ENCODE data around the gene SCO1. TPM values are rescaled to one million over a fixed set of nuclear protein-coding genes. Genes with fewer than 3 reads are reported as not detected.
A peak's percentile ranks its signal among the peaks of the same experiment; 100 is the strongest.
"Not testable (repeated sequence)": the region's sequence is repeated elsewhere in the genome, so short reads cannot be mapped to it uniquely, and the experiment has no call there.

The SCO1 gene
- total RNA-seq, 4 donors from 2014 or later: 11.3 to 33.8 (median 16.2) TPM

DNA sequence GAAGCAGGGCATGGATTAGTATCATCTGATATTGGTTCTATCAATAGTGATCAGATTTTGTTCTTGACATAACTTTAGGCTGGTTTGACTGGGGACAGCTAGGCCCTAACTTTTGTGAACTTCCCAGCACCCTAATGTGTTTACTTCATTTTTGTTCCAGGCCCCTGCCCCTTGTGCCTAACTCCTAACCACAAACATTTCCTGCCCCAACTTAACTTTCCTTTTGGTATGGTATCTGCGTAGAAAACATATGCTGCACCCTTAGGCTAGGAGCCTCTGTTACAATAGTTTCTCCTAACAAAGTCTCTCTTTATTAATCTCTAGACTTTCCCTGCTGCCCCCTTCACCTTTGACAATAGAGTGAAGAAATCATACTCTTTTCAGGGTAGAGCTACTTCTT, 2.5 kb upstream of the SCO1 start:
- TF ChIP-seq, protein P1, sequence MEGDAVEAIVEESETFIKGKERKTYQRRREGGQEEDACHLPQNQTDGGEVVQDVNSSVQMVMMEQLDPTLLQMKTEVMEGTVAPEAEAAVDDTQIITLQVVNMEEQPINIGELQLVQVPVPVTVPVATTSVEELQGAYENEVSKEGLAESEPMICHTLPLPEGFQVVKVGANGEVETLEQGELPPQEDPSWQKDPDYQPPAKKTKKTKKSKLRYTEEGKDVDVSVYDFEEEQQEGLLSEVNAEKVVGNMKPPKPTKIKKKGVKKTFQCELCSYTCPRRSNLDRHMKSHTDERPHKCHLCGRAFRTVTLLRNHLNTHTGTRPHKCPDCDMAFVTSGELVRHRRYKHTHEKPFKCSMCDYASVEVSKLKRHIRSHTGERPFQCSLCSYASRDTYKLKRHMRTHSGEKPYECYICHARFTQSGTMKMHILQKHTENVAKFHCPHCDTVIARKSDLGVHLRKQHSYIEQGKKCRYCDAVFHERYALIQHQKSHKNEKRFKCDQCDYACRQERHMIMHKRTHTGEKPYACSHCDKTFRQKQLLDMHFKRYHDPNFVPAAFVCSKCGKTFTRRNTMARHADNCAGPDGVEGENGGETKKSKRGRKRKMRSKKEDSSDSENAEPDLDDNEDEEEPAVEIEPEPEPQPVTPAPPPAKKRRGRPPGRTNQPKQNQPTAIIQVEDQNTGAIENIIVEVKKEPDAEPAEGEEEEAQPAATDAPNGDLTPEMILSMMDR (IDR thresholded peaks at IDR 0.05): no peak
- no peak for TF ChIP-seq POLR2A (IDR thresholded peaks at IDR 0.05)
- no peak overlapping the region for H3K4me3 ChIP-seq (ENCODE audit: low read depth, poor library complexity, severe bottlenecking)
- no peak for DNase-seq (ENCODE audit: low spot score in 2 of 2)
- 79 to 100% methylated on average over 1 of the region's 1 CpG for WGBS, 2 donors
- intact Hi-C loops (cut with DNase I; ENCODE audit: low total_unique reads): no loop called here

GRCh38 chr17:10698096-10698818, 924 bp upstream of the SCO1 start:
- intact Hi-C loops (cut with DNase I; ENCODE audit: low total_unique reads): no loop called here
- peak overlapping the region; percentile 97 for H3K4me3 ChIP-seq (ENCODE audit: low read depth, poor library complexity, severe bottlenecking)
- no peak for TF ChIP-seq POLR2A (IDR thresholded peaks at IDR 0.05)
- TF ChIP-seq, protein P1 (IDR thresholded peaks at IDR 0.05): no peak
- DNase-seq (ENCODE audit: low spot score in 2 of 2): no peak
- WGBS, 2 donors: 5 to 9% methylated on average over 18 of the region's 18 CpGs

DNA sequence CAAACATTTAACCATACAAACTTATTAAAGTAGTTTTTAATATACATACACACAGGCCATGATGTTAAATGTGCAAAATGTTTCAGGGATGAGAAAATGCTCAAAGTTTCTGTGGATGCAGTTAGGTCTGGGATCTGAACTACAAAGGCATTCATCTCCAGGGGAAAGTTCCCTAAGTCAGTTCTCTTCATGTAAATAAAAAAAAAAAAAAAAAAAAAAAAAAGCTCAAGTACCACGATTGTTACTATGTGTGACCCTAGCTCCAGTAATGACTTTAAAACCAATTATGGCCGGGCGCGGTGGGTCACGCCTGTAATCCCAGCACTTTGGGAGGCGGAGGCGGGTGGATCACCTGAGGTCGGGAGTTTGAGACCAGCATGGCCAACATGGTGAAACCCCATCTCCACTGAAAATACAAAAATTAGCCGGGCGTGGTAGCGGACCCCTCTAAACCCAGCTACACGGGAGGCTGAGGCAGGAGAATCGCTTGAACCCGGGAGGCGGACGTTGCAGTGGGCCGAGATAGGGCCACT, 1.4 kb downstream of the SCO1 start:
- intact Hi-C loops (cut with DNase I; ENCODE audit: low total_unique reads); DNase-seq (ENCODE audit: low spot score in 2 of 2); H3K4me3 ChIP-seq (ENCODE audit: low read depth, poor library complexity, severe bottlenecking): not testable (repeated sequence)
- 89 to 90% methylated on average over 17 of the region's 17 CpGs for WGBS, 2 donors

DNA sequence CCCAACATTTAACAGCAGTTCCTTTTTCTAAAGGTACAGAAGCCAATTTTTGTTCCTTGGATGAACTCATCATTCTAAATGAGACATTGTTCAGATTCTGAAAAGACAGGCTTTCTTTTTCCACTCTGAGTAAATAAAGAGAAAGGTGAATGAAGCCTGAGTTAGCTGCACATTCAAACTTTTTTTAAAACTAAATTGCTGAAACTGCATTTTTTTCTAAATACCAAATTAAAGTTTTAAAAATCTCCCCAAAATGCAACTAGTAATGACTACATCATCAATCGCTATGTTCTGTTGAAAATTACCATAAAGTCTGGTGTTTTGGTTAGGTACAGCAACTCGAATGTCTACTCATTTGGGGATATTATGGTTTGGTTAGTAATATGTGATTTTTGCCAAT, 9.8 kb downstream of the SCO1 start:
- 79 to 90% methylated on average over 2 of the region's 2 CpGs for WGBS, 2 donors
- TF ChIP-seq, protein P1 (IDR thresholded peaks at IDR 0.05): no peak
- no peak for TF ChIP-seq POLR2A (IDR thresholded peaks at IDR 0.05)
- DNase-seq (ENCODE audit: low spot score in 2 of 2): no peak
- intact Hi-C loops (cut with DNase I; ENCODE audit: low total_unique reads): no loop called here
- H3K4me3 ChIP-seq (ENCODE audit: low read depth, poor library complexity, severe bottlenecking): no peak overlapping the region

DNA sequence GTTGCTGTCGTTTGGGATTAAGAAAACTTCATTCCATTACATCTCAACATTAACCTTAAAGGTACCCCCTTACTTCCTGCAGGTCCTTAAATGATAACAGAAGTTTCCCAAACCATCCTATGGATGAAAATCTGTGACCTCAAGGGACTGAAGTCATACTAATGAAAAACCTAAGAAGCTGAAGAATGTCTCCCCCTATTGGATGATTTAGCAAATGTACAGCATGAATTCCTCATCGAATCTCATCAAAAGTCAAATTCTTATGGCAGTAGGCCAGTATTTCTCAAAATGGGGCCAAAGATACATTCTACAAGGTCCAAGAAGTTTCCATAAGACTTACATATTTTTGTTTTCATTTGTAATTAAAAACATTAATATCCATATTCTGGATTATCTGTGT, 13.5 kb downstream of the SCO1 start:
- TF ChIP-seq, protein P1 (IDR thresholded peaks at IDR 0.05): no peak
- no peak for TF ChIP-seq POLR2A (IDR thresholded peaks at IDR 0.05)
- DNase-seq (ENCODE audit: low spot score in 2 of 2): no peak
- WGBS, 2 donors: 49 to 73% methylated on average over 2 of the region's 2 CpGs

DNA sequence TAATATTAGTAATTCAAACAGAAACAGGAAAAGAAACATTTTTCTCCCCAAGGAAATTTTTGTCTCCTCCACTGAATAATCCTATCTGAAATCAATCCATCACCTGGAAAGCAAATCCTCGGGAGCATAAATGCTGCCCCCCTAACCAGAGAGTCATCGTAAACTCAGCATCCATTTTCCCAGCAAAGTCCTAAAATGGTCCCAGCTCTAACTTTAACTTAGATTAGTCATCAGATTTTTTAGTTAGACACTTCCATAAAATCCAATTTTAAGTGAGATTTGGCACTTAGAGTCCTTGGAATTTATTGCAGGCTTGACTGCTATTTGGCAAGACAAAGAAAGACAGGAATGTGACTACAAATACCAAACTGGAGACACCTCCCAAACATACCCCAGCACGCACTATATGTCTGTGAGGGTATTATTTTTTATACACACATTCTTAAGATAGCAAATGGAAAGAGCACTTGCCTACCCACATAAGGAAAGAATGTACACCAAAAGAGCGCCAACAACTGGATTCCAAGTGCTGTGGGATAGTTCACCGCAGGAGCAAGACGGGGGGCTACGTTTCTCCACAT, 15.4 kb downstream of the SCO1 start:
- intact Hi-C loops (cut with DNase I; ENCODE audit: low total_unique reads): loop anchor here (2.0 kb wide), 1 partner anchor 19 kb away; no protein-coding TSS in a partner anchor
- DNase-seq (ENCODE audit: low spot score in 2 of 2): no peak
- no peak overlapping the region for H3K4me3 ChIP-seq (ENCODE audit: low read depth, poor library complexity, severe bottlenecking)
- 68 to 69% methylated on average over 7 of the region's 7 CpGs for WGBS, 2 donors
- TF ChIP-seq, protein P1 (IDR thresholded peaks at IDR 0.05): no peak
- TF ChIP-seq POLR2A (IDR thresholded peaks at IDR 0.05): no peak

More for the DNA sequence above, 13.5 kb downstream of the SCO1 start:
- H3K4me3 ChIP-seq (ENCODE audit: low read depth, poor library complexity, severe bottlenecking): no peak overlapping the region
- intact Hi-C loops (cut with DNase I; ENCODE audit: low total_unique reads): no loop called here

Measured in lower leg skin (tissue), 4 donors.